ENCODE results near the gene MAP4.

DNA sequence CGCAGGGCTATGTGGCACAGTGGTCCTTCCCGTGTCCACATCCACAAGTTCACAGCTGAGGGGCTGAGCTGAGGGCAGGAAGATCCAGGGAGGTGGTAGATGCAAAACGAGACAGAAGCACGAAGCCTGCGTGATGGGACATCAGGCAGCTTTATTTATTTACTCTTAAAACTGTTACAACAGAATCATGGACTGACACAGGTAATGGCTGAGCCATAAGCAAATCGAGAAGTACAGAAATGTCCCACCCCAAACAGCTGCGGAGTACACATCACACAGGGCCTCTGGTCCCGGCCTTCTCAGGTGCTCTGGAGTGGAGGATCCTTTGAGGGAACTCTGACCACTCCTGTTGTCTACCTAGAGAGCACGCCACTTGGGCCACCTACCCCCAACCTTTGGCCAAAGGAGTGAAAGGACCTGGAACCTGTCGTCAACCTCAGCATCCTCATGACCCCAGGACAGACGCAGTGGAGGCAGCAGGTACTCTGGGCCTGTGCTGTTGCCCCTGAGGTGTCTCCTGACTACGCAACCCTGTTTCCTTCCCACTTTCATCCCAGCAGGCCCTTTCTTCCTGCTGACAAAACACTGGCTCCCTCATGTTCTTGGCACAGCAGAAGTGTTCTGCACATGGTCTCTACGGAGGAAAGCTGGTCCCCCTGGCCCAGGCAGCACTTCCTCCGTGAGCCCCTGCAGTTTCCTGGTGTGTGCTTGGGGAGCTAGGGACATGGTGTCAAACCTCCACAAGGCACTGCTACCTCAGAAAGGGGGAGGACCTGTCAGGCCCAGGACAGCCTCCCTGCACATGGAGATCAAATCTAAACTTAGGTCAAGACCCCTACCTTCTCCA is 165.4 kb downstream of the MAP4 start:
- TF ChIP-seq SUZ12 (IDR thresholded peaks at IDR 0.05; ENCODE audit: extremely low read depth, insufficient read depth, insufficient read length) (no peak), YY1 (IDR thresholded peaks at IDR 0.05; ENCODE audit: insufficient read depth, insufficient read length) (no peak)

Measured in NT2/D1 (cell line).